ENCODE data around the gene PHIP. TPM values are rescaled to one million over a fixed set of nuclear protein-coding genes. Genes with fewer than 3 reads are reported as not detected.

The PHIP gene
- total RNA-seq, 1 experiment from 2014 or later = 22.6 TPM

DNA sequence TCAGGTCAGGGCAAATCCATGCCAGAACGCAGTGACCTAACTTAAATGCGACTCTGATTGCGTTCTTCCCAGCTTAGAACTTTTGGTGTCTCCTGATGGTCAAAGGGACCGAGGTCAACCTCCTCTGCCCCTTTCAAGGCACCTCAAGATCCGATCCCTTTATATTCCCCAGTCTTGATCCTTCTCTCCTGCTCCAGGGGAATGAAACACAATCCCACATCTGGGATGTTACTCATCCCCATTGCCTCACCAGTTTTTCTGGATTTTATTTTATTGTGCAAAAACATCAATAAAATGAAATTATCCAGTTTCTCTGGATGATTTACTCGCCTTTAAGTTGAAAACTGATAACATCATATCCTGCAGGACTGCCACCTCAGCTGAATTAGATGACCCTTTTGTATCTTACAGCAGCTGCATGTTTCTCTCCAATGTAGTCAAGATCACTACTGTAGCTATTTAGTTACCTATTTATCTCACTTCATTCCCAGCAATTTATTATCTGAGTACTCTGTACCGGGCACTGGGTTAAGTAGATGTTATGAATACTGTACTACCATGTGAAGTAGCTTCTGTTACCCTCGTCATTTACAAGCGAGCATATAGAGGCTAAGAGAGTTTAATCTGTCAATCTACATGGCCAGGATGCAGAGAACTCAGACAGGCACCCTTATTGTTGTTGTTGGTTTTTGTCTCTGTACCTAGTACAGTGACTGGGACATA lies 166.7 kb downstream of the PHIP start:
- no peaks in the 10 kb centered on the region for H3K4me1 ChIP-seq (ENCODE audit: control insufficient read depth in 1 of 2, insufficient read depth in 2 of 2, low read length in 2 of 2)
- ATAC-seq = no peak
- no peak for DNase-seq (ENCODE audit: low read depth, low spot score)
- no peak overlapping the region for H3K4me3 ChIP-seq (replicated peaks in 1 of 2; ENCODE audit: low read depth in 1 of 2, low read length in 2 of 2)
- H3K4me2 ChIP-seq (ENCODE audit: low read length) = no peak overlapping the region
- H4K20me1 ChIP-seq (ENCODE audit: insufficient read depth) = no peaks in the 10 kb centered on the region
- RAD21 ChIA-PET (ENCODE audit: low non-redundant PET in 1 of 2, low total read pairs in 2 of 2, uncharacterized antibody in 2 of 2, unreplicated experiment in 2 of 2) = no interaction called here
- CTCF ChIA-PET = no interaction called here
- no peaks in the 10 kb centered on the region for H3K27me3 ChIP-seq (ENCODE audit: insufficient read depth, low read length)
- H3K79me2 ChIP-seq (ENCODE audit: insufficient read depth, low read length) = no peaks in the 10 kb centered on the region
- H3K9me3 ChIP-seq (ENCODE audit: control insufficient read depth in 1 of 2, insufficient read depth in 1 of 2, low read depth in 1 of 2, low read length in 2 of 2) = no peaks in the 10 kb centered on the region
- no peak overlapping the region for H2AFZ ChIP-seq (ENCODE audit: low read depth, low read length, poor library complexity, severe bottlenecking)
- no peak overlapping the region for H3K9ac ChIP-seq (ENCODE audit: low read length)
- H3K36me3 ChIP-seq (ENCODE audit: control insufficient read depth in 1 of 2, insufficient read depth in 2 of 2, low read length in 2 of 2) = no peaks in the 10 kb centered on the region
- no peak for TF ChIP-seq SIN3A (IDR thresholded peaks at IDR 0.05; ENCODE audit: low read depth)
- TF ChIP-seq TCF7L2 (IDR thresholded peaks at IDR 0.05; ENCODE audit: borderline replicate concordance, extremely low read depth, insufficient read depth, insufficient read length) = no peak
- no peak for TF ChIP-seq ZNF274 (IDR thresholded peaks at IDR 0.05; ENCODE audit: low read depth, low read length)
- TF ChIP-seq SP1 (IDR thresholded peaks at IDR 0.05; ENCODE audit: low read depth) = no peak
- TF ChIP-seq FOSL1 (IDR thresholded peaks at IDR 0.05; ENCODE audit: low read depth) = no peak
- TF ChIP-seq SRF (IDR thresholded peaks at IDR 0.05; ENCODE audit: low read depth) = no peak
- TF ChIP-seq EGR1 (IDR thresholded peaks at IDR 0.05; ENCODE audit: low read depth) = no peak
- TF ChIP-seq MAX (IDR thresholded peaks at IDR 0.05) = no peak
- H3K9me2 ChIP-seq (ENCODE audit: insufficient read depth) = no peaks in the 10 kb centered on the region
- H3K27ac ChIP-seq (ENCODE audit: low read depth, low read length) = no peak overlapping the region
- no TSS peak for BruUV-seq (replicated peaks)
- intact Hi-C loops (cut with micrococcal nuclease) = no loop called here
- POLR2A ChIA-PET = no interaction called here

GRCh38 chr6:78910591-78911171 lies 167.4 kb downstream of the PHIP start:
- no peaks in the 10 kb centered on the region for H3K79me2 ChIP-seq (ENCODE audit: insufficient read depth, low read length)
- H3K4me3 ChIP-seq (replicated peaks in 1 of 2; ENCODE audit: low read depth in 1 of 2, low read length in 2 of 2) = no peak overlapping the region
- H3K9me2 ChIP-seq (ENCODE audit: insufficient read depth) = no peaks in the 10 kb centered on the region
- no peaks in the 10 kb centered on the region for H3K27me3 ChIP-seq (ENCODE audit: insufficient read depth, low read length)
- no peak overlapping the region for H3K9ac ChIP-seq (ENCODE audit: low read length)
- no peak overlapping the region for H2AFZ ChIP-seq (ENCODE audit: low read depth, low read length, poor library complexity, severe bottlenecking)
- CTCF ChIA-PET = no interaction called here
- no TSS peak for BruUV-seq (replicated peaks)
- intact Hi-C loops (cut with micrococcal nuclease) = no loop called here
- RAD21 ChIA-PET (ENCODE audit: low non-redundant PET in 1 of 2, low total read pairs in 2 of 2, uncharacterized antibody in 2 of 2, unreplicated experiment in 2 of 2) = no interaction called here
- TF ChIP-seq CEBPB (IDR thresholded peaks at IDR 0.05; ENCODE audit: low read depth) = no peak
- TF ChIP-seq TCF7L2 (IDR thresholded peaks at IDR 0.05; ENCODE audit: borderline replicate concordance, extremely low read depth, insufficient read depth, insufficient read length) = no peak
- no peak for TF ChIP-seq ATF3 (IDR thresholded peaks at IDR 0.05)
- no peaks in the 10 kb centered on the region for H4K20me1 ChIP-seq (ENCODE audit: insufficient read depth)
- DNase-seq (ENCODE audit: low read depth, low spot score) (no peak), ATAC-seq (no peak)
- H3K27ac ChIP-seq (ENCODE audit: low read depth, low read length) = no peak overlapping the region
- POLR2A ChIA-PET = no interaction called here
- H3K4me1 ChIP-seq (ENCODE audit: control insufficient read depth in 1 of 2, insufficient read depth in 2 of 2, low read length in 2 of 2) = no peaks in the 10 kb centered on the region
- no peaks in the 10 kb centered on the region for H3K9me3 ChIP-seq (ENCODE audit: control insufficient read depth in 1 of 2, insufficient read depth in 1 of 2, low read depth in 1 of 2, low read length in 2 of 2)
- no peaks in the 10 kb centered on the region for H3K36me3 ChIP-seq (ENCODE audit: control insufficient read depth in 1 of 2, insufficient read depth in 2 of 2, low read length in 2 of 2)
- no peak overlapping the region for H3K4me2 ChIP-seq (ENCODE audit: low read length)

Measured in HCT116 (cell line).